Left lung (tissue), 10 donors: Measurements from ENCODE around the gene UST. TPM values are rescaled to one million over a fixed set of nuclear protein-coding genes. Genes with fewer than 3 reads are reported as not detected.
A peak's percentile ranks its signal among the peaks of the same experiment; 100 is the strongest.
"Not testable (repeated sequence)": the region's sequence is repeated elsewhere in the genome, so short reads cannot be mapped to it uniquely, and the experiment has no call there.

Experiments used
- ATAC-seq: fragments of 200-7000 bp; cut with Tn5 transposase; one replicate; pipeline ENCODE4 v1.9.1; 2020; ENCODE audit warnings: moderate library complexity
- DNase-seq, 4 donors: peaks; one replicate each; pipeline ENCODE4 v3.0.0-alpha.2; 2013 to 2020
- H3K27ac ChIP-seq, 2 donors: fragments of 200-600 bp; sonication (generic) in 1 of 2; one replicate each; pipeline versions ENCODE4 v1.5.0 to v1.8.0; 2020 to 2021
- H3K27me3 ChIP-seq, 2 donors: fragments of 200-600 bp; sonication (generic) in 1 of 2; one replicate each; pipeline versions ENCODE4 v1.5.0 to v1.8.0; 2020 to 2021
- H3K36me3 ChIP-seq, 2 donors: fragments of 200-600 bp; sonication (generic) in 1 of 2; one replicate each; pipeline versions ENCODE4 v1.5.0 to v1.8.0; 2020 to 2021
- H3K4me1 ChIP-seq, 2 donors: fragments of 200-600 bp; one replicate each; pipeline ENCODE4 v1.8.0; 2021
- H3K4me3 ChIP-seq, 2 donors: fragments of 200-600 bp; sonication (generic) in 1 of 2; one replicate each; pipeline versions ENCODE4 v1.5.0 to v1.8.0; 2020 to 2021; ENCODE audit warnings: mild to moderate bottlenecking in 1 of 2
- H3K9me3 ChIP-seq, 2 donors: fragments of 200-600 bp; sonication (generic) in 1 of 2; one replicate each; pipeline versions ENCODE4 v1.5.0 to v1.8.0; 2020 to 2021
- CTCF ChIP-seq, 2 donors: fragments of 200-600 bp; sonication (generic) in 1 of 2; IDR thresholded peaks; one replicate each; pipeline versions ENCODE4 v1.5.0 to v1.8.0; 2021; ENCODE audit warnings: antibody characterized with exemption in 2 of 2
- intact Hi-C, 2 donors: fragments of 100-400 bp; cut with DNase I; formaldehyde crosslinking; loops; one replicate each; pipeline versions ENCODE4 v1.11.2 to v1.14.2; 2022
- polyA plus RNA-seq, 6 donors: library from polyadenylated mRNA; unstranded; fragments of 120-200 nt; gene quantifications; one replicate each; pipeline ENCODE4 v1.2.1, GENCODE V29; 2013; ENCODE audit not compliant: insufficient read length in 6 of 6
- total RNA-seq, 2 donors: library from RNA; stranded (reverse); fragmentation: NEBNext Ultra II Directional; extraction: Animal tissue kit (Norgen Biotek cat#: 25700); gene quantifications; one replicate each; pipeline ENCODE4 v1.2.1, GENCODE V29; 2021
- donor health status: DM: no; HTN: yes; CAD: no.
- donor health status: DM: no; HTN: no; CAD: no.

UST gene
- total and polyA plus RNA-seq, 8 donors = 7.4 to 17.0 (median 9.5) TPM

GRCh38 chr6:148969603-148970061 is 222.8 kb downstream of the UST start:
- Histone ChIP-seq H3K27me3 (peaks cover 0 to 15% of the 10 kb centered on the region in 2 donors), H3K9me3 (no peaks in the 10 kb centered on the region), H3K36me3 (no peaks in the 10 kb centered on the region), H3K27ac (no peak overlapping the region), H3K4me3 (no peak overlapping the region), H3K4me1 (no peaks in the 10 kb centered on the region)
- peak; percentile 19 for ATAC-seq
- no peak for TF ChIP-seq CTCF (IDR thresholded peaks at IDR 0.05)
- DNase-seq = no peak
- intact Hi-C loops = no loop called here

GRCh38 chr6:148971031-148971927 is 224.4 kb downstream of the UST start:
- ATAC-seq (no peak), DNase-seq (no peak)
- Histone ChIP-seq H3K4me1 (no peaks in the 10 kb centered on the region), H3K27me3 (peaks cover 0 to 15% of the 10 kb centered on the region in 2 donors), H3K27ac (no peak overlapping the region), H3K4me3 (no peak overlapping the region), H3K36me3 (no peaks in the 10 kb centered on the region), H3K9me3 (no peaks in the 10 kb centered on the region)
- TF ChIP-seq CTCF (IDR thresholded peaks at IDR 0.05) = no peak
- intact Hi-C loops = no loop called here

GRCh38 chr6:148972481-148972880 is 225.7 kb downstream of the UST start:
- intact Hi-C loops = no loop called here
- peak; percentile 75 for ATAC-seq
- DNase-seq = peak in 2 of 4 donors; percentile 36 to 86
- Histone ChIP-seq H3K27me3 (peaks cover 0 to 15% of the 10 kb centered on the region in 2 donors), H3K4me3 (no peak overlapping the region), H3K4me1 (no peaks in the 10 kb centered on the region), H3K9me3 (no peaks in the 10 kb centered on the region), H3K36me3 (no peaks in the 10 kb centered on the region), H3K27ac (no peak overlapping the region)
- TF ChIP-seq CTCF (IDR thresholded peaks at IDR 0.05) = no peak

GRCh38 chr6:148973538-148974208 is 226.8 kb downstream of the UST start:
- ATAC-seq (peak; percentile 33), DNase-seq (no peak)
- no peaks in the 10 kb centered on the region for H3K9me3 ChIP-seq
- H3K4me1 ChIP-seq = no peaks in the 10 kb centered on the region
- peaks cover 0 to 15% of the 10 kb centered on the region in 2 donors for H3K27me3 ChIP-seq
- H3K27ac ChIP-seq = no peak overlapping the region
- intact Hi-C loops = no loop called here
- H3K36me3 ChIP-seq = no peaks in the 10 kb centered on the region
- no peak for TF ChIP-seq CTCF (IDR thresholded peaks at IDR 0.05)
- H3K4me3 ChIP-seq = no peak overlapping the region

- Histone ChIP-seq H3K27me3 (peaks cover 0 to 15% of the 10 kb centered on the region in 2 donors), H3K36me3 (no peaks in the 10 kb centered on the region), H3K4me1 (no peaks in the 10 kb centered on the region), H3K9me3 (no peaks in the 10 kb centered on the region), H3K27ac (no peak overlapping the region), H3K4me3 (no peak overlapping the region)
- TF ChIP-seq CTCF (IDR thresholded peaks at IDR 0.05) = no peak
- DNase-seq = no peak
- ATAC-seq = no peak
- intact Hi-C loops = no loop called here
Measured at GRCh38 chr6:148974351-148974750, 227.5 kb downstream of the UST start.

- ATAC-seq, H3K4me3 ChIP-seq: not testable (repeated sequence)
Measured at GRCh38 chr6:148978298-148978697, 231.5 kb downstream of the UST start.

More at GRCh38 chr6:148978298-148978697, 231.5 kb downstream of the UST start:
- DNase-seq, intact Hi-C loops, H3K9me3 ChIP-seq, H3K36me3 ChIP-seq, H3K27me3 ChIP-seq, H3K4me1 ChIP-seq, H3K27ac ChIP-seq: not testable (repeated sequence)
